ENCODE data around the gene CEP68. TPM values are rescaled to one million over a fixed set of nuclear protein-coding genes. Genes with fewer than 3 reads are reported as not detected.

The CEP68 gene
- total RNA-seq, 4 donors from 2014 or later = 21.6 to 40.4 (median 25.2) TPM

GRCh38 chr2:65057391-65058052 lies 1.3 kb downstream of the CEP68 start:
- H3K9me3 ChIP-seq = no peaks in the 10 kb centered on the region
- peaks cover 0 to 46% (median 16%) of the 10 kb centered on the region in 4 donors for H3K4me1 ChIP-seq
- no peak for DNase-seq (ENCODE audit: low spot score in 2 of 2)
- peak overlapping the region; percentile 79 to 90 (median 88) for H3K27ac ChIP-seq
- 47 to 53% methylated on average over 6 of the region's 6 CpGs for WGBS, 2 donors
- H3K36me3 ChIP-seq = no peaks in the 10 kb centered on the region
- TF ChIP-seq POLR2A (IDR thresholded peaks at IDR 0.05) (no peak), EP300 (IDR thresholded peaks at IDR 0.05) (no peak), CTCF (IDR thresholded peaks at IDR 0.05) (no peak)
- H3K27me3 ChIP-seq = no peaks in the 10 kb centered on the region
- H3K4me3 ChIP-seq = peak overlapping the region; percentile 76 to 91 (median 80)

- H3K9me3 ChIP-seq = no peaks in the 10 kb centered on the region
- no peak overlapping the region for H3K4me3 ChIP-seq
- no peaks in the 10 kb centered on the region for H3K27me3 ChIP-seq
- 93 to 94% methylated on average over 1 of the region's 1 CpG for WGBS, 2 donors
- H3K27ac ChIP-seq = peak overlapping the region in 1 of 4 donors; percentile 90
- no peak for TF ChIP-seq CTCF (IDR thresholded peaks at IDR 0.05)
- TF ChIP-seq EP300 (IDR thresholded peaks at IDR 0.05) = peak in 1 of 2 donors; percentile 54
- TF ChIP-seq POLR2A (IDR thresholded peaks at IDR 0.05) = no peak
- peaks cover 0 to 62% (median 23%) of the 10 kb centered on the region in 4 donors for H3K4me1 ChIP-seq
- H3K36me3 ChIP-seq = no peaks in the 10 kb centered on the region
- DNase-seq (ENCODE audit: low spot score in 2 of 2) = no peak
Measured at GRCh38 chr2:65059071-65059470, 2.9 kb downstream of the CEP68 start.

- Histone ChIP-seq H3K4me1 (peaks cover 0 to 76% (median 33%) of the 10 kb centered on the region in 4 donors), H3K27me3 (no peaks in the 10 kb centered on the region), H3K36me3 (no peaks in the 10 kb centered on the region), H3K9me3 (no peaks in the 10 kb centered on the region), H3K27ac (peak overlapping the region in 1 of 4 donors; percentile 12), H3K4me3 (no peak overlapping the region)
- WGBS, 2 donors = 68 to 80% methylated on average over 7 of the region's 7 CpGs
- DNase-seq (ENCODE audit: low spot score in 2 of 2) = no peak
- TF ChIP-seq POLR2A (IDR thresholded peaks at IDR 0.05) (no peak), EP300 (IDR thresholded peaks at IDR 0.05) (no peak), CTCF (IDR thresholded peaks at IDR 0.05) (no peak)
Measured at GRCh38 chr2:65061146-65061909, 5.1 kb downstream of the CEP68 start.

GRCh38 chr2:65061910-65062339 lies 5.7 kb downstream of the CEP68 start:
- no peak overlapping the region for H3K4me3 ChIP-seq
- H3K36me3 ChIP-seq = no peaks in the 10 kb centered on the region
- peak overlapping the region in 1 of 4 donors; percentile 12 for H3K27ac ChIP-seq
- WGBS, 2 donors = 94 to 95% methylated on average over 8 of the region's 8 CpGs
- TF ChIP-seq CTCF (IDR thresholded peaks at IDR 0.05) = no peak
- TF ChIP-seq EP300 (IDR thresholded peaks at IDR 0.05) = no peak
- TF ChIP-seq POLR2A (IDR thresholded peaks at IDR 0.05) = no peak
- H3K27me3 ChIP-seq = no peaks in the 10 kb centered on the region
- no peaks in the 10 kb centered on the region for H3K9me3 ChIP-seq
- no peak for DNase-seq (ENCODE audit: low spot score in 2 of 2)
- H3K4me1 ChIP-seq = peaks cover 0 to 76% (median 33%) of the 10 kb centered on the region in 4 donors

Measured in tibial nerve (tissue), 4 donors.